Measurements from ENCODE around the gene CRISPLD2.

DNA sequence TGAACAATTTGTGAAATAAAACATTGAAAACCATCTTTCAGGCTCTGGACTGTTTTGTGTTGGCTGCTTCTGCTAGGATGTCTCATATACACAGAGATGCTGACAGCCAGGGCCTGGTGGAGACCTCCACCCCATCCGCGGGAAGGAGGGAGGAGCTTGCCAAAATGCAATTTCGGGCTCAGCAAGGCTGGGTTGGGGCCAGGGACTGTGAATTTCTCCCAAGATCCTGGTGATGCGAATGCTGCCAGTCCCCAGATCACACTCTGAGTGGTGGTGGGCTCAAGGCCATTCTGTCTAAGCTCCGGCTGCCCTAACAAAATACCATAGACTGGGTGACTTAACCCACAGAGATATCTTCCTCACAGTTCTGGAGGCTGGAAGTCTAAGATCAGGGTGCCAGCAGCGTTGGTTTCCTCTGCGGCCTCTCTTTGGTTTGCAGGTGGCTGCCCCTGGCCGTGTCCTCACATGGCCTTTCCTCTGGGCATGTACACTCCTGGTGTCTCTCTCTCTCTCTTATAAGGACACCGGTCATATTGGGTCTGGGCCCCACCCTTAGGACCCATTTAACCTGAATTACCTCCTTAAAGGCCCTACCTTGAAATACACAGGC lies 89.8 kb downstream of the CRISPLD2 start:
- no peak for TF ChIP-seq CTCF (conservative IDR thresholded peaks at IDR 0.05; ENCODE audit: low read length)
- TF ChIP-seq EZH2phosphoT487 (IDR thresholded peaks at IDR 0.05; ENCODE audit: borderline replicate concordance, low read depth, low read length): no peak

Data from OCI-LY7 (cell line).